ENCODE measurements around the gene BACH2. TPM values are rescaled to one million over a fixed set of nuclear protein-coding genes. Genes with fewer than 3 reads are reported as not detected.
A peak's percentile ranks its signal among the peaks of the same experiment; 100 is the strongest.

The BACH2 gene
- total and polyA plus RNA-seq, 2 donors (not counting 1 experiment from before 2014, with no cell fraction given), result 2.2 to 2.6 TPM

DNA sequence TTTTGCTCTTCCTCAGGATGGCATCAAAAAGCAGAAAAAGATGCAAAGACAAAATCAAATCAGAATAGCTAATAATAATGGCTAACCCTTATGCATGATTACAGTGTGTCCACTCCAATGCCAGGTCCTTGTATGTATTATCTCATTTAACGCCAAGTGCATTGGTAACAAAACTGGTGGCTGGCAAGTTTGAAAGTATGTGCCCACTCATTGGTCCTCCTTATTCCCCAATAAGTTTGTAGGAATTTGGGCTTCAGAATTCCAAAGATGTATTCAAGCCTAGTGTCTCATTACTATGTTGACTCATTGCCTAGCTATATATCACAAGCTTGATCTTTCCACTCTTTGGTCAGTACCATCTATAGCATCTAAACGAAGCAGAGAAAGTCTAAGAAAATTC lies 205.8 kb downstream of the BACH2 start:
- Histone ChIP-seq H2AFZ (ENCODE audit: low read length) (no peak overlapping the region), H3K27ac (ENCODE audit: insufficient read depth, low read length) (no peak overlapping the region), H3K27me3 (ENCODE audit: control insufficient read depth, insufficient read depth, low read length) (no peaks in the 10 kb centered on the region), H3K9ac (ENCODE audit: insufficient read depth, low read length) (no peak overlapping the region), H3K4me3 (replicated peaks in 1 of 4; ENCODE audit: control extremely low read depth in 1 of 4, insufficient read depth in 1 of 4, low read depth in 3 of 4, low read length in 4 of 4) (no peak overlapping the region), H3K4me2 (ENCODE audit: extremely low read depth, insufficient read depth, low read length) (no peak overlapping the region), H3K79me2 (ENCODE audit: control insufficient read depth, insufficient read depth, low read length) (no peaks in the 10 kb centered on the region), H3K4me1 (ENCODE audit: control insufficient read depth, extremely low read depth, insufficient read depth, low read length) (peaks cover 4% of the 10 kb centered on the region), H3K36me3 (ENCODE audit: control insufficient read depth, insufficient read depth, low read length) (no peaks in the 10 kb centered on the region), H3K9me3 (ENCODE audit: control insufficient read depth, insufficient read depth, low read depth, low read length) (no peaks in the 10 kb centered on the region), H4K20me1 (ENCODE audit: control insufficient read depth, extremely low read depth, insufficient read depth, low read length) (no peaks in the 10 kb centered on the region)
- DNase-seq (ENCODE audit: low read depth in 2 of 2), result no peak
- TF ChIP-seq, protein P1, sequence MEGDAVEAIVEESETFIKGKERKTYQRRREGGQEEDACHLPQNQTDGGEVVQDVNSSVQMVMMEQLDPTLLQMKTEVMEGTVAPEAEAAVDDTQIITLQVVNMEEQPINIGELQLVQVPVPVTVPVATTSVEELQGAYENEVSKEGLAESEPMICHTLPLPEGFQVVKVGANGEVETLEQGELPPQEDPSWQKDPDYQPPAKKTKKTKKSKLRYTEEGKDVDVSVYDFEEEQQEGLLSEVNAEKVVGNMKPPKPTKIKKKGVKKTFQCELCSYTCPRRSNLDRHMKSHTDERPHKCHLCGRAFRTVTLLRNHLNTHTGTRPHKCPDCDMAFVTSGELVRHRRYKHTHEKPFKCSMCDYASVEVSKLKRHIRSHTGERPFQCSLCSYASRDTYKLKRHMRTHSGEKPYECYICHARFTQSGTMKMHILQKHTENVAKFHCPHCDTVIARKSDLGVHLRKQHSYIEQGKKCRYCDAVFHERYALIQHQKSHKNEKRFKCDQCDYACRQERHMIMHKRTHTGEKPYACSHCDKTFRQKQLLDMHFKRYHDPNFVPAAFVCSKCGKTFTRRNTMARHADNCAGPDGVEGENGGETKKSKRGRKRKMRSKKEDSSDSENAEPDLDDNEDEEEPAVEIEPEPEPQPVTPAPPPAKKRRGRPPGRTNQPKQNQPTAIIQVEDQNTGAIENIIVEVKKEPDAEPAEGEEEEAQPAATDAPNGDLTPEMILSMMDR (conservative IDR thresholded peaks at IDR 0.05 in 1 of 2, IDR thresholded peaks at IDR 0.05 in 1 of 2; ENCODE audit: low read depth in 1 of 2, low read length in 2 of 2), result no peak
- no peak for TF ChIP-seq EZH2 (IDR thresholded peaks at IDR 0.05; ENCODE audit: low read length, missing control alignments)

- Histone ChIP-seq H3K4me2 (ENCODE audit: extremely low read depth, insufficient read depth, low read length) (no peak overlapping the region), H4K20me1 (ENCODE audit: control insufficient read depth, extremely low read depth, insufficient read depth, low read length) (no peaks in the 10 kb centered on the region), H3K9ac (ENCODE audit: insufficient read depth, low read length) (no peak overlapping the region), H2AFZ (ENCODE audit: low read length) (no peak overlapping the region), H3K4me1 (ENCODE audit: control insufficient read depth, extremely low read depth, insufficient read depth, low read length) (peaks cover 4% of the 10 kb centered on the region), H3K79me2 (ENCODE audit: control insufficient read depth, insufficient read depth, low read length) (no peaks in the 10 kb centered on the region), H3K27me3 (ENCODE audit: control insufficient read depth, insufficient read depth, low read length) (no peaks in the 10 kb centered on the region), H3K4me3 (replicated peaks in 1 of 4; ENCODE audit: control extremely low read depth in 1 of 4, insufficient read depth in 1 of 4, low read depth in 3 of 4, low read length in 4 of 4) (no peak overlapping the region), H3K27ac (ENCODE audit: insufficient read depth, low read length) (no peak overlapping the region), H3K9me3 (ENCODE audit: control insufficient read depth, insufficient read depth, low read depth, low read length) (no peaks in the 10 kb centered on the region), H3K36me3 (ENCODE audit: control insufficient read depth, insufficient read depth, low read length) (no peaks in the 10 kb centered on the region)
- peak; percentile 86 to 91 for DNase-seq (ENCODE audit: low read depth in 2 of 2)
- TF ChIP-seq, protein P1 (conservative IDR thresholded peaks at IDR 0.05 in 1 of 2, IDR thresholded peaks at IDR 0.05 in 1 of 2; ENCODE audit: low read depth in 1 of 2, low read length in 2 of 2), result no peak
- TF ChIP-seq EZH2 (IDR thresholded peaks at IDR 0.05; ENCODE audit: low read length, missing control alignments), result no peak
These were observed 208.6 kb downstream of the BACH2 start for GRCh38 chr6:90088009-90088408.

GRCh38 chr6:90087106-90087833 lies 209.4 kb downstream of the BACH2 start:
- Histone ChIP-seq H3K79me2 (ENCODE audit: control insufficient read depth, insufficient read depth, low read length) (no peaks in the 10 kb centered on the region), H3K36me3 (ENCODE audit: control insufficient read depth, insufficient read depth, low read length) (no peaks in the 10 kb centered on the region), H3K27me3 (ENCODE audit: control insufficient read depth, insufficient read depth, low read length) (no peaks in the 10 kb centered on the region), H3K9me3 (ENCODE audit: control insufficient read depth, insufficient read depth, low read depth, low read length) (no peaks in the 10 kb centered on the region), H3K27ac (ENCODE audit: insufficient read depth, low read length) (no peak overlapping the region), H2AFZ (ENCODE audit: low read length) (no peak overlapping the region), H3K9ac (ENCODE audit: insufficient read depth, low read length) (no peak overlapping the region), H3K4me3 (replicated peaks in 1 of 4; ENCODE audit: control extremely low read depth in 1 of 4, insufficient read depth in 1 of 4, low read depth in 3 of 4, low read length in 4 of 4) (no peak overlapping the region), H3K4me1 (ENCODE audit: control insufficient read depth, extremely low read depth, insufficient read depth, low read length) (peaks cover 4% of the 10 kb centered on the region), H4K20me1 (ENCODE audit: control insufficient read depth, extremely low read depth, insufficient read depth, low read length) (no peaks in the 10 kb centered on the region), H3K4me2 (ENCODE audit: extremely low read depth, insufficient read depth, low read length) (no peak overlapping the region)
- TF ChIP-seq, protein P1 (conservative IDR thresholded peaks at IDR 0.05 in 1 of 2, IDR thresholded peaks at IDR 0.05 in 1 of 2; ENCODE audit: low read depth in 1 of 2, low read length in 2 of 2), result no peak
- no peak for TF ChIP-seq EZH2 (IDR thresholded peaks at IDR 0.05; ENCODE audit: low read length, missing control alignments)
- peak; percentile 29 to 91 for DNase-seq (ENCODE audit: low read depth in 2 of 2)

Data from fibroblast of lung (primary cell).